NCI-H226 (cell line): Measurements from ENCODE around the gene RBP5.
A peak's percentile ranks its signal among the peaks of the same experiment; 100 is the strongest.

ENCODE experiments used
- DNase-seq: peaks from one replicate; pipeline ENCODE4 v3.0.0-alpha.2; 2015

The RBP5 gene

DNA sequence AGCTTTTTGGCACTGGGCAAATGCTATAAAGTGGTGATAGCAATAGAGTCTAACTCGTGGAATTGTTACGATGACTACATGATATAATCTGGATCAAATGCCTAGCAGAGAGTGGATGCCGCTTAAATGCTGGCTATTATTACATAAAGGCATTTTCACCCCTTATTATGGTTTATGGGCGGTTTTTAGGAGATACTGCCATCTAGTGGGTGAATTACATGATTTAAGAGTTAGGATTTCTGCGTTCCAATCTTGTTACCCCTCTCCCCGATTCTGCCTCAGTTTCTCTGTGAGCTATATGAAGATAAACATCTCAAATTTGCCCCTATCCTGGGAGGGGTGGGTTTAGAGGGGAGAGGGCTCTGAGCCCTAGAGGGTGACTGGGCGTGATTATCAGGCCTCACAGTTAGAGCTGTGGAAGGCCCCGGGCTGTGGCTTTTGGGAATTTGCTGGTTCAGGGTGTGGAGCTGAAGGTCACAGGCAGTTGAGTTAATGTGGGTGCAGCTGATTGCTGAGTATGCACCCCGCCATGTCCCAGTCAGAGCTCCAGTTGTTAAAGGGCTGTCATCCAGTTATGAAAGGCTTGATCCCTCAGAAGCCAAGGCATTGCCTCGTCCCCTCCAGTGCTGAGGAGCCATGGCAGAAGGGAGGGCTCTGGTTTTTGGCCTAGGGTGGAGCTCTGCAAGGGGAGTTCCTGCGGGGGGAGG lies 15.9 kb upstream of the RBP5 start:
- no peak for DNase-seq

- no peak for DNase-seq
Measured at GRCh38 chr12:7143564-7143963, 14.9 kb upstream of the RBP5 start.

DNA sequence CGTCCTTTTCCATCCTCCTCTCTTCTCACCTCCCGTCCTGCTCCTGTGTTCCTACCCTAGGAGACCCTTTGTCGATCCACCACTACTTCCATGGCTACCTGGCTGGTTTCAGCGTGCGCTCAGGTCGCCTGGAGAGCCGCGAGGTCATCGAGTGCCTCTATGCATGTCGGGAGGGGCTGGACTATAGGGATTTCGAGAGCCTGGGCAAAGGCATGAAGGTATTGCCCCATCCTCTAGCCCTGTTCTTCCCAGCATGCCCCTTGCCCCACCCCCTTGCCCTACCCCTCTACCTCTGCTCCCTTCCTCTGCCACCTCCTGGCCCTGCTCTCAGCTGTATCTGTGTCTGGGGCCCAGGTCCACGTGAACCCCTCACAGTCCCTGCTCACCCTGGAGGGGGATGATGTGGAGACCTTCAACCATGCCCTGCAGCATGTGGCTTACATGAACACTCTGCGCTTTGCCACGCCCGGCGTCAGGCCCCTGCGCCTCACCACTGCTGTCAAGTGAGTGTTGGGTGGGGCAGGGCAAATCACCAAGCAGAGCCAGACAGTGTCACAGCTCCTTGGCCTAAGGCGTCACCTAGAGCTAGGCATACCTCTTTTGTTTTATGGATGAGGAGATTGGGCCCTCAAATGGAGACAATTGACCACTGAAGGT lies 14.2 kb upstream of the RBP5 start:
- DNase-seq, result no peak

GRCh38 chr12:7142056-7142644 lies 13.5 kb upstream of the RBP5 start:
- DNase-seq, result peak; percentile 29

DNA sequence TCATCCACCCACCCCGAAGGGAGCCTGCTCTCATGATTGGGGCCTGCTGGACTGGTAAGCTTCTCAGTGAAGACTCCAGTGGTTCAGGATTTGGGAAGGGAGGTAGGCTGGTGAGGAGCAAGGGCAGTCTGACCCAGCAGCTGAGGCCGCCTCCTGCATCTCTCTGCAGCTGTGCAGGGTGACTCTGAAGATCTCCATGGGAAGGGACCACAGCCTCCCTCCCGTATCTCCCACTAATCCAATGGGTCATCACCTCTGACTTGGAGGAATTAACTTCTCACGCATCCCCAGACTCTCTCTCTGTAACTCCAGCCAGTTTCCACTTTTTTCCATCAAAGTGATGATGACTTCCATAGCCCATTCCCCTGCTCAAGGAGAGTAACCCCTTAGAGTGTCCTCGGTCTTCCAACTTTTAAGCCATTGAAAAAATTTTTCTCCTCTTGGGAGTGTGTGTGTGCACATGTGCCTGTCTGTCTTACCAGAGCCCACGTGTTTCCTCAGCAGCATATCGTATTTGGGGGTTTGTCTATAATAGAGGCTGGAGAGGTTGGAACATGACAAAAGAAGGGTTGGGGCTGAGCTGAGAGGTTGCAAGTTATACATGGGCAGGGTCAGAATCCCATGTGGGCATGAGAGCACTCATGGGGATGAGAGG lies 12.8 kb upstream of the RBP5 start:
- no peak for DNase-seq

DNA sequence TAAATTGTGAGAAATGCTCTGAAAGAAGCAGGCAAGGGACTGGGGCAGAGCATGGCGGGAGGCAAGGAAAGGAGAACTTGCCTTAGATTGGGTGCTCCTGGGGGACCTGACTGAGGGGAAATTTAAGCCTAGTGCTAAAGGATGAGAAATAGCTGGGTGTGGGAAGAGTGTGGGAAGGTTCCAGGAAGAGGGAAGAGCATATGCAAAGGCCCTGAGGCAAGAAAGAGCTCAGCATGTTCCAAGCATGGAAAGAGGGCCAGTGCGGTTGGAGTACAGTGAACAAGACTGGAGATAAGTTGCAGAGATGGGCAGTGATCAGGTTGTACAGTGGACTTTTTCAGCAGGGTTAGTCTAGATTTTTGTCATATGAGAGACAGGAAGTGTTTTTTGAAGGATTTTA lies 10.5 kb upstream of the RBP5 start:
- DNase-seq, result no peak

- no peak for DNase-seq
Measured at GRCh38 chr12:7137908-7138307, 9.2 kb upstream of the RBP5 start.

DNA sequence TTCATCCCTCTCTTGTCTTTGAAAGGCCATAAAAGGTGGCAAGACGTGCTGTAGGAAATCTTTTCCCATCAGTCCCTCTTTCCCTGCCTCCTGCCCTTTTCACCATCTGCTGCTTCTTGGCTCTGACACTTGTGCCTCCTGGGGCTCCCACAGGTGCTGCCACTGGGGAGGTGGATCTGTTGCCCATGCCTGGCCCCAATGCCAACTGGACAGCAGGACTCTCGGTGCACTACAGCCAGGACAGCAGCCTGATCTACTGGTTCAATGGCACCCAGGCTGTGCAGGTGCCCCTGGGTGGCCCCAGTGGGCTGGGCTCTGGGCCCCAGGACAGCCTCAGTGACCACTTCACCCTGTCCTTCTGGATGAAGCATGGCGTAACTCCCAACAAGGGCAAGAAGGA lies 8.0 kb upstream of the RBP5 start:
- DNase-seq, result no peak

- DNase-seq, result no peak
Measured at GRCh38 chr12:7136071-7136470, 7.4 kb upstream of the RBP5 start.

- no peak for DNase-seq
Measured at GRCh38 chr12:7134396-7135166, 5.9 kb upstream of the RBP5 start.

- no peak for DNase-seq
Measured at GRCh38 chr12:7131502-7131866, 2.8 kb upstream of the RBP5 start.

- peak; percentile 76 for DNase-seq
Measured at GRCh38 chr12:7130701-7131501, 2.2 kb upstream of the RBP5 start.

DNA sequence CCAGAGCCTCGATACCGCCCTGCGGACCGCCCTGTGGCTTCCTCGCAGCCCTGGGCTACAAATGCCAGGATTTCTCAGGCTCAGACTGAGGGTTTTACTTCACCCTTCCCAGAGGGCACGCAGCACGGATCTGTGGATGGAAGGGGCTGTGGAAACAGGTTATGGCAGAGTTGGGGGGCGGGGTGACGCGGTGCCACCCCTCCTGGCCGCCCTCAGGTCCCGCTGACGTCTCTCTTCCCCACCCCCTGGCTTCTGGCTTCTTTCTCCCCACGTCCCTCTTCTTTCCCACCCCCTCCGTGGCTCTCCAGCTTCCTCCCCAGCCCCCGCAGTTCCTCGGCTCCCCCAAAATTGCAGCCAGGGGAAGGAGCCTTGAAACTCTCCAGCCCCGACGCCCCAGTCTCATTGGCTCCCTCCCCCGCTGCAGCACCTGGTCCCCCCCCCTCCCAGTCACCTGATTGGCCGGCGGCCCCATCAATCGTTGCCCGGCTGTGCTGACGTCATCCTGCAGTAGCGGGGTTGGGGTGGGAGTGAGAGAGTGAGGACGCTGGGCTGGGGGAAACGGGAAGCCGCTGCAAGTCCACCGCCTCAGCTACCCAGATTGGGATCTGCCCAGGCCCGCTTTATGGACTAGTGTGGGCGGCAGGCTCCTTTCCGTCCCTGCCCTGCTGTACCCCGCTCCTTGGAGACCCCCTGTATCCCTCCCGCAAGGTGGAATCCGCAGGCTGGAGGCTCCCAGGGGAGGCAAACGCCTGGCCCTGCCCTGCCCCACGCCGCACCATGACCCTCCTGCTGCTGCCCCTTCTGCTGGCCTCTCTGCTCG lies 1.4 kb upstream of the RBP5 start, which contains the start of gene CLSTN3:
CLSTN3 (plus strand) TSS at position 500 of the 820 bp plus-strand sequence; CDS start at position 778, 278 bp downstream.
- DNase-seq, result peak; percentile 69

- no peak for DNase-seq
Measured at GRCh38 chr12:7129287-7129871, 690 bp upstream of the RBP5 start.

GRCh38 chr12:7127916-7128626 lies 618 bp downstream of the RBP5 start:
- no peak for DNase-seq

DNA sequence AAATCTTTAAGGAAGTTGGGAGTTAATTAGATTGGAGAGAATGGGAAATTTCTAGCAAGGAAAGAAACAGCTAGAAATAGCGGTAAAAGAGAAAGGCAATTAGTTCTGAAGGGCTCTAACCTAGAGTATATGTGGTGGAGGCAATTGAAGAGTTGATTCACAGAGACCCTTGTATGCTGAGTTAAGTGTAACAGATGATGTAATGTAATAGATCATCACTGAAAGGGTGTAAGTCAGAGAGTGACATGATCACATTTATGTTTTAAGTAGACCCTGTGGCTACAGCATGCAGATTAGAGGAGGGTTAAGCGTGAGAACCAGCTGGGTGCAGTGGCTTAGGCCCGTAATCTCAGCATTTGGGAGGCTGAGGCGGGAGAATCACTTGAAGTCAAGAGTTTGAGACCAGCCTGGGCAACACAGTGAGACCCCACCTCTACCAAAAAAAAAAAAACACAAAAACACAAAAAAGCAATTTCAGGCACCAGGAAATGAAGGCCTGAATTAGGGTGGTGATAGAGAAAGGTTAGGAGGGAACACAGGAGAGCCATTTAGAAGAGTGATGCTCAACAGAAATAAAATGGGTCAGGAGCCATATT lies 3.0 kb downstream of the RBP5 start:
- DNase-seq, result no peak

GRCh38 chr12:7123806-7124522 lies 4.7 kb downstream of the RBP5 start:
- DNase-seq, result no peak

DNA sequence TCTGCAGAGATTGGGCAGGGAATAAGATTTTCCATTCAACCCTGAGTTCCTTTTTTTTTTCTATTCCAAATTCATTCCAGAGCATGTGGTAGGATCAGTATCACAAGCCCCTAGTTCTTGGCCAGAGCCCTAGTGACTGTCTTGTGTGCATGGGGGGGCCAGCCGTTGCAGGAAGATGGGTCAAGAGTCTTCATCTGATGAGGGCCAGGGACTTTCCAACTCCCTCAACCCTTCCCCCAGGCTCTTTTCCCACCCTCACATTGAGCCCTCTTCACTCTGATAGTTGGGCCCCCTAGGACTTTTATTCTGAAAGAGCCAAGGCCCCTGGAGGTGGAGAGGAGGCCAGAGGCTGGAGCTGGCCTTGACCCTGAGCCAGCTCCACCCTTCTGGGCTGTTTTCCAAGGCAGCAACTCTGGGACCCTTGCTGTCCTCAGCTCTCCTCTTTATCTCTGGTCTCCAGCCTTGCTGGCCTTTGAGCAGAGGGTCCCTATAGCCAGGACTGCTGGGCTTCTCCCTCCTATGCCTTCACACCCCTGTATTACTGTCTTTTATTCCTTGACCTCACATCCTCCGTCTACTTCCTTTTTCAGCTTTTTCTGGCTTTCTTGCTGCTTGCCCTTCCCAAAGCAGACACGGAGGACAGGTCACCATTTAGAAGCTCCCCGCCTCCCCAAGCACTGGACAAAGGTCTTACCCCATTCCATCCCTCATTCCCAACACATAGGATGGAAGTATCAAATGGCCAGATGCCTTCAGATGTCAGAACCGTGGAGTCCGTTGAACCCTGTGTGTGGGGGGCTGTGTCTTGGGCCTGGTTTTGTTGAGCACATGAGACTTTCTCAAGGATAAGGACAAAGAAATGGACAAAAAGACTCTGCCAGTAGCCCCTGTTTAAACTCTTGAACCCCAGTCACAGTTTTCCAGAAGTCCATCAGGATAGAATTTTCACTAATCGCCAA lies 5.6 kb downstream of the RBP5 start:
- no peak for DNase-seq
